Endodermal cell (in vitro differentiated cells): ENCODE results near the gene MARF1. TPM values are rescaled to one million over a fixed set of nuclear protein-coding genes. Genes with fewer than 3 reads are reported as not detected.

ENCODE experiments used
- DNase-seq: peaks from one replicate; pipeline ENCODE4 v3.0.0-alpha.2; 2017
- H3K27ac ChIP-seq: 2 replicates; pipeline ENCODE4 v1.5.1; 2013; ENCODE audit warnings: mild to moderate bottlenecking, low read depth, low read length, moderate library complexity
- H3K27me3 ChIP-seq: 2 replicates; pipeline ENCODE4 v1.6.1; 2013; ENCODE audit warnings: mild to moderate bottlenecking, low read length, moderate library complexity; ENCODE audit not compliant: insufficient read depth, control insufficient read depth, poor library complexity, severe bottlenecking
- H3K36me3 ChIP-seq: 2 replicates; pipeline ENCODE4 v1.7.0; 2013; ENCODE audit warnings: mild to moderate bottlenecking, low read length, moderate library complexity; ENCODE audit not compliant: control insufficient read depth, insufficient read depth
- H3K4me1 ChIP-seq: one replicate; pipeline ENCODE4 v1.7.0; 2013; ENCODE audit warnings: low read length; ENCODE audit not compliant: control insufficient read depth, insufficient read depth
- H3K4me3 ChIP-seq: 2 replicates; pipeline ENCODE4 v1.5.1; 2013; ENCODE audit warnings: mild to moderate bottlenecking, low read length, moderate library complexity
- H3K9ac ChIP-seq: 2 replicates; pipeline ENCODE4 v1.6.1; 2013; ENCODE audit warnings: mild to moderate bottlenecking, low read length, moderate library complexity; ENCODE audit not compliant: poor library complexity, severe bottlenecking; ENCODE audit errors: extremely low read depth
- H3K9me3 ChIP-seq: 2 replicates; pipeline ENCODE4 v1.6.1; 2013; ENCODE audit warnings: mild to moderate bottlenecking, low read length, moderate library complexity; ENCODE audit not compliant: control insufficient read depth
- H3K27ac Mint-ChIP-seq: 2 replicates; pipeline ENCODE4 v1.8.0; 2020; ENCODE audit warnings: mixed read lengths
- H3K27me3 Mint-ChIP-seq: 2 replicates; pipeline ENCODE4 v1.8.0; 2021; ENCODE audit warnings: mild to moderate bottlenecking, mixed read lengths; ENCODE audit not compliant: insufficient read depth
- H3K36me3 Mint-ChIP-seq: 2 replicates; pipeline ENCODE4 v1.8.0; 2020; ENCODE audit warnings: low read depth, mixed read lengths
- H3K4me1 Mint-ChIP-seq: 2 replicates; pipeline ENCODE4 v1.8.0; 2020; ENCODE audit warnings: mixed read lengths
- H3K4me3 Mint-ChIP-seq: 2 replicates; pipeline ENCODE4 v1.8.0; 2020; ENCODE audit warnings: mild to moderate bottlenecking, moderate library complexity, mixed read lengths
- H3K9me3 Mint-ChIP-seq: 2 replicates; pipeline ENCODE4 v1.8.0; 2020; ENCODE audit warnings: mild to moderate bottlenecking, mixed read lengths
- WGBS, 2 experiments: methylation state at CpG; one replicate each; pipeline versions ENCODE4 v1.1.5 to v1.1.7; 2013; ENCODE audit warnings: missing lambda C conversion rate in 2 of 2, mixed read lengths in 1 of 2; ENCODE audit not compliant: insufficient coverage in 1 of 2, insufficient read length in 1 of 2; 5-methylcytosine and 5-hydroxymethylcytosine counted together
- total RNA-seq, 2 donors: library from RNA; stranded (reverse); fragmentation: NEBNext Ultra II Directional in 1 of 2; extraction: Animal tissue kit (Norgen Biotek cat#: 25700) in 1 of 2; gene quantifications; 2 replicates in 1 of 2; 3 replicates in 1 of 2; pipeline ENCODE4 v1.2.1, GENCODE V29; 2021
- TF ChIP-seq, protein P1 (sequence below): fragments of 200-600 bp; sonication (generic); conservative IDR thresholded peaks from 2 replicates; pipeline ENCODE4 v1.5.0; 2021; ENCODE audit warnings: antibody characterized with exemption, mild to moderate bottlenecking

Gene MARF1
- total RNA-seq, 2 donors from 2014 or later: 39.3 to 39.6 TPM

- H3K9ac ChIP-seq: no peak overlapping the region
- H3K4me3 Mint-ChIP-seq: no peak overlapping the region
- no peak overlapping the region for H3K27ac Mint-ChIP-seq
Observed at GRCh38 chr16:15581127-15581815, 61.7 kb downstream of the MARF1 start.

DNA sequence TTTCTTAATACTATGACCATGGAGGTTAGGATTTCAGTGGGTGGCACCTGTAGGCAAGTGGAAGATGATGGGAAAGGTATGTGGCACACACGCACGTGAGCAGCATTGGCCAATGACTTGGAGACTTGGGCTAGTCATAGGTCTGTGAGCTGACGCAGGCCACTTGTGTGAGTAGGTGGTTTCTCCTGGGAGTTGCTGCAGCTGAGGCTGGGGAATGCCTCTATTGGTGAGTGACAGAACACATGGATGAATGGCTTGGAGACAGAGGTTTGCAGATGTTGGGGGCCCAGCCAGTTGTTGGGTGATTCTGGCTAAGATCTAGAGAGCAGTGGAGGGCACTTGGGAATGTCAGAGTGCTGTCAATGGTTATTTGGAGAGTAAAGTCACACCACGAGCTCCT is 64.1 kb downstream of the MARF1 start:
- peaks cover 1% of the 10 kb centered on the region for H3K9me3 Mint-ChIP-seq
- H3K4me3 ChIP-seq: no peak overlapping the region
- H3K4me1 ChIP-seq: no peaks in the 10 kb centered on the region
- no peaks in the 10 kb centered on the region for H3K36me3 Mint-ChIP-seq
- H3K9me3 ChIP-seq: no peaks in the 10 kb centered on the region
- no peak overlapping the region for H3K27ac ChIP-seq
- TF ChIP-seq, protein P1, sequence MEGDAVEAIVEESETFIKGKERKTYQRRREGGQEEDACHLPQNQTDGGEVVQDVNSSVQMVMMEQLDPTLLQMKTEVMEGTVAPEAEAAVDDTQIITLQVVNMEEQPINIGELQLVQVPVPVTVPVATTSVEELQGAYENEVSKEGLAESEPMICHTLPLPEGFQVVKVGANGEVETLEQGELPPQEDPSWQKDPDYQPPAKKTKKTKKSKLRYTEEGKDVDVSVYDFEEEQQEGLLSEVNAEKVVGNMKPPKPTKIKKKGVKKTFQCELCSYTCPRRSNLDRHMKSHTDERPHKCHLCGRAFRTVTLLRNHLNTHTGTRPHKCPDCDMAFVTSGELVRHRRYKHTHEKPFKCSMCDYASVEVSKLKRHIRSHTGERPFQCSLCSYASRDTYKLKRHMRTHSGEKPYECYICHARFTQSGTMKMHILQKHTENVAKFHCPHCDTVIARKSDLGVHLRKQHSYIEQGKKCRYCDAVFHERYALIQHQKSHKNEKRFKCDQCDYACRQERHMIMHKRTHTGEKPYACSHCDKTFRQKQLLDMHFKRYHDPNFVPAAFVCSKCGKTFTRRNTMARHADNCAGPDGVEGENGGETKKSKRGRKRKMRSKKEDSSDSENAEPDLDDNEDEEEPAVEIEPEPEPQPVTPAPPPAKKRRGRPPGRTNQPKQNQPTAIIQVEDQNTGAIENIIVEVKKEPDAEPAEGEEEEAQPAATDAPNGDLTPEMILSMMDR: no peak
- H3K36me3 ChIP-seq: no peaks in the 10 kb centered on the region
- H3K4me1 Mint-ChIP-seq: peaks cover 11% of the 10 kb centered on the region
- H3K27ac Mint-ChIP-seq: no peak overlapping the region
- 89 to 96% methylated on average over 3 to 4 of the region's 4 CpGs for WGBS, 2 experiments
- H3K4me3 Mint-ChIP-seq: no peak overlapping the region
- H3K27me3 ChIP-seq: no peaks in the 10 kb centered on the region
- H3K9ac ChIP-seq: no peak overlapping the region
- H3K27me3 Mint-ChIP-seq: no peaks in the 10 kb centered on the region
- no peak for DNase-seq

More at GRCh38 chr16:15581127-15581815, 61.7 kb downstream of the MARF1 start:
- no peaks in the 10 kb centered on the region for H3K27me3 ChIP-seq
- no peak overlapping the region for H3K4me3 ChIP-seq
- no peak for DNase-seq
- Mint-ChIP-seq H3K27me3 (no peaks in the 10 kb centered on the region), H3K9me3 (peaks cover 17% of the 10 kb centered on the region), H3K36me3 (peaks cover 13% of the 10 kb centered on the region), H3K4me1 (peaks cover 5% of the 10 kb centered on the region)
- H3K4me1 ChIP-seq: no peaks in the 10 kb centered on the region
- 95 to 97% methylated on average over 7 to 10 of the region's 10 CpGs for WGBS, 2 experiments
- no peak overlapping the region for H3K27ac ChIP-seq
- no peaks in the 10 kb centered on the region for H3K36me3 ChIP-seq
- H3K9me3 ChIP-seq: peaks cover 17% of the 10 kb centered on the region
- TF ChIP-seq, protein P1: no peak

DNA sequence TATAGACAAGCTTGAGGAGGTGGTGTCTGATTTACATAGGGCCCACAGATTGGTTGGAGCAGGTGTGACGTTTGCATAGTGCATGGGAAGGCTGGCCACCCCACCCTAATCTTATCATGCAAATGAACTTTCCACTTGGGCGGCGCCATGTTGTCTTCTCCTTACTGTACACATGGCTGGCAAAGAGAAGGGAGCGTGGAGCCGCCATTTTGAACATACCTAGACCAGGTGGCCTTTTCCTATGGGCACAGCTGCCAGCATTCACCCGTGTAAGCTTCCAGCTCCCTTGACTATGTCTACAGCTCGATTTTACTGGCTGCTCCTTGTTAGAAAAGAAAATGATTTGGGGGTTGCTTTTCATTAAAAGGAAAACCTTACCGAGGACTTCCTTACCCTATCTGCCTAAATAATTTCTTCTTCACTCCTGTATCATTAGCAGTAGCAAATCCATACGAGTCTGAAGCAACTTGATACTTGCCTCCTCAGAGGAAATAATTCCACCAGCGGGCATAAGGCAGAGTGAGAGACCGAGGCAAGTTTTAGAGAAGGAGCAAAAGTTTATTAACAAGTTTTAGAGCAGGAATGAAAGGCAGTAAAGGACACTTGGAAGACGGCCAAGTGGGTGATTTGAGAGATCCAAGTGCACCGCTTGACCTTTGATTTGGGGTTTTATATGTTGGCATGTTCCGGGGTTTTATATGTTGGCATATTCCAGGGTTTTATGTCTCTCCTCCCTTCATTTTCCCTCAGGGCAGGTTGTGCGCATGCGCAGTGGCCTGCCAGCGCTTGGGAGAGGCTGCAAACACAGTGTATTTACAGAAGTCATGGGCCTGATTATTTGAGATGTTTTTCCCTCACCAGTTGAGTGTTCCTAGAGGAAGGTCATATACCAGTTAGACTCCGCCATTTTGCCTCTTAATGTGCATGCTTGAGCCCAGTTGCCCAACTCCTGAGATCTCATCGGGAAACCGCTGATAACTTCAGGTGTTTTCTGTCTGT is 65.7 kb downstream of the MARF1 start:
- H3K4me3 ChIP-seq: no peak overlapping the region
- no peak overlapping the region for H3K9ac ChIP-seq
- no peaks in the 10 kb centered on the region for H3K36me3 ChIP-seq
- H3K27me3 Mint-ChIP-seq: no peaks in the 10 kb centered on the region
- H3K27ac Mint-ChIP-seq: peak overlapping the region; percentile 6
- H3K27ac ChIP-seq: no peak overlapping the region
- no peaks in the 10 kb centered on the region for H3K9me3 ChIP-seq
- peaks cover 16% of the 10 kb centered on the region for H3K4me1 Mint-ChIP-seq
- no peak for DNase-seq
- WGBS, 2 experiments: 95 to 96% methylated on average over 10 to 20 of the region's 20 CpGs
- TF ChIP-seq, protein P1: no peak
- no peaks in the 10 kb centered on the region for H3K4me1 ChIP-seq
- no peaks in the 10 kb centered on the region for H3K27me3 ChIP-seq
- H3K4me3 Mint-ChIP-seq: no peak overlapping the region
- no peaks in the 10 kb centered on the region for H3K36me3 Mint-ChIP-seq
- peaks cover 1% of the 10 kb centered on the region for H3K9me3 Mint-ChIP-seq
